Uterus (tissue), 4 donors: Measurements from ENCODE around the gene WNT7A. TPM values are rescaled to one million over a fixed set of nuclear protein-coding genes. Genes with fewer than 3 reads are reported as not detected.

Source experiments
- DNase-seq, 2 donors: peaks; one replicate each; pipeline ENCODE4 v3.0.0-alpha.2; 2019 to 2020
- H3K27ac ChIP-seq, 2 donors: fragments of 200-600 bp; sonication (generic); 1 replicate in 1 of 2; 2 replicates in 1 of 2; pipeline ENCODE4 v1.5.1; 2016 to 2018
- H3K27me3 ChIP-seq, 2 donors: fragments of 200-600 bp; sonication (generic); one replicate each; pipeline ENCODE4 v1.5.1; 2018 to 2019; ENCODE audit warnings: control low read depth in 1 of 2
- H3K36me3 ChIP-seq, 2 donors: fragments of 200-600 bp; sonication (generic); one replicate each; pipeline ENCODE4 v1.5.1; 2019; ENCODE audit warnings: control low read depth in 1 of 2
- H3K4me1 ChIP-seq, 2 donors: fragments of 200-600 bp; sonication (generic); one replicate each; pipeline ENCODE4 v1.5.1; 2018 to 2019; ENCODE audit warnings: control low read depth in 1 of 2
- H3K4me3 ChIP-seq, 2 donors: fragments of 200-600 bp; sonication (generic); 1 replicate in 1 of 2; 2 replicates in 1 of 2; pipeline ENCODE4 v1.5.1; 2018 to 2019; ENCODE audit warnings: mild to moderate bottlenecking in 1 of 2
- H3K9me3 ChIP-seq, 2 donors: fragments of 200-600 bp; sonication (generic); one replicate each; pipeline ENCODE4 v1.5.1; 2019; ENCODE audit warnings: control low read depth in 1 of 2
- CTCF ChIP-seq, 4 experiments: fragments of 200-600 bp in 2 of 4; fragments of 450-650 bp in 2 of 4; sonication (generic) in 2 of 4; IDR thresholded peaks; one replicate each; pipeline ENCODE4 v1.5.1; 2016 to 2019; ENCODE audit warnings: antibody characterized with exemption in 4 of 4, mild to moderate bottlenecking in 2 of 4, moderate library complexity in 1 of 4
- POLR2A ChIP-seq, 2 donors: fragments of 450-650 bp; IDR thresholded peaks; one replicate each; pipeline ENCODE4 v1.6.1; 2016; ENCODE audit warnings: antibody characterized with exemption in 2 of 2, mild to moderate bottlenecking in 1 of 2, moderate library complexity in 1 of 2
- intact Hi-C: fragments of 100-400 bp; cut with DNase I; formaldehyde crosslinking; loops from one replicate; pipeline ENCODE4 v1.15.1; 2023; ENCODE audit warnings: low total_unique reads
- total RNA-seq, 4 donors: library from RNA; depleted of rRNA in 3 of 4; stranded (reverse); fragments of >200 nt in 3 of 4; gene quantifications; one replicate each; pipeline versions ENCODE4 v1.1.0 to v1.2.4, GENCODE V29; 2014 to 2023
- donor health status: DM: yes; HTN: yes; CAD: no.

The WNT7A gene
- total RNA-seq, 4 donors from 2014 or later = 0.21 to 19.8 (median 0.26) TPM; not detected in 1

GRCh38 chr3:13794322-13794721 lies 85.5 kb downstream of the WNT7A start:
- Histone ChIP-seq H3K36me3 (no peaks in the 10 kb centered on the region), H3K4me3 (no peak overlapping the region), H3K27ac (no peak overlapping the region), H3K27me3 (no peaks in the 10 kb centered on the region), H3K9me3 (no peaks in the 10 kb centered on the region), H3K4me1 (no peaks in the 10 kb centered on the region)
- intact Hi-C loops = no loop called here
- no peak for DNase-seq
- TF ChIP-seq CTCF (IDR thresholded peaks at IDR 0.05) (no peak), POLR2A (IDR thresholded peaks at IDR 0.05) (no peak)

GRCh38 chr3:13793451-13793850 lies 86.4 kb downstream of the WNT7A start:
- no peak for TF ChIP-seq CTCF (IDR thresholded peaks at IDR 0.05)
- TF ChIP-seq POLR2A (IDR thresholded peaks at IDR 0.05) = no peak
- Histone ChIP-seq H3K4me1 (no peaks in the 10 kb centered on the region), H3K27me3 (no peaks in the 10 kb centered on the region), H3K4me3 (no peak overlapping the region), H3K27ac (no peak overlapping the region), H3K36me3 (no peaks in the 10 kb centered on the region), H3K9me3 (no peaks in the 10 kb centered on the region)
- no peak for DNase-seq
- intact Hi-C loops = no loop called here

GRCh38 chr3:13792512-13793371 lies 87.1 kb downstream of the WNT7A start:
- H3K36me3 ChIP-seq = no peaks in the 10 kb centered on the region
- no peak for TF ChIP-seq CTCF (IDR thresholded peaks at IDR 0.05)
- no peak for TF ChIP-seq POLR2A (IDR thresholded peaks at IDR 0.05)
- no peaks in the 10 kb centered on the region for H3K4me1 ChIP-seq
- H3K4me3 ChIP-seq = no peak overlapping the region
- H3K27me3 ChIP-seq = no peaks in the 10 kb centered on the region
- H3K9me3 ChIP-seq = no peaks in the 10 kb centered on the region
- H3K27ac ChIP-seq = no peak overlapping the region
- intact Hi-C loops = no loop called here
- DNase-seq = no peak

DNA sequence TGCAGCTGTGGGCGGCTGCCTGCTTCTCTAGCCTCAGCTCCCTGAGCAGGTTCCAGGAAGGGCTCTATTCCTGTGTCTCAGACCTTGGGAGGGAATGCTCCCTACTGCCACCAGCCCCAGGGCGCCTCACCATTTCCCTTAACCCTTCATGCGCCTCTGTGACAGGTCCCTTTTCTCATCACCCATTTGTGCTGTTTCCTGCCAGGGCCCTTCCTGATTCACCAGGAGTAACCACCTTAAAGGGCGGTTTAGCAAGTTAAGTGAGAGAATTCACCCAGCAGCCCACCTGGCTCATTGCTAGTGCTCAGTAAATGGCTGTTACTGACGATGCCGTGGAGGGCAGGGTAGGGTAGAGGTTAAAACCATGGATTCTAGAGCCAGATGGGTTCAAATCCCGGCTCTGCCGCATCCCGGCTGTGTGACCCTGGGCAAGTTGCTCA lies 87.8 kb downstream of the WNT7A start:
- TF ChIP-seq POLR2A (IDR thresholded peaks at IDR 0.05) (no peak), CTCF (IDR thresholded peaks at IDR 0.05) (no peak)
- Histone ChIP-seq H3K9me3 (no peaks in the 10 kb centered on the region), H3K27ac (no peak overlapping the region), H3K4me1 (no peaks in the 10 kb centered on the region), H3K4me3 (no peak overlapping the region), H3K36me3 (no peaks in the 10 kb centered on the region), H3K27me3 (no peaks in the 10 kb centered on the region)
- DNase-seq = no peak
- intact Hi-C loops = no loop called here

GRCh38 chr3:13791198-13792050 lies 88.4 kb downstream of the WNT7A start:
- Histone ChIP-seq H3K36me3 (no peaks in the 10 kb centered on the region), H3K4me3 (no peak overlapping the region), H3K27me3 (no peaks in the 10 kb centered on the region), H3K27ac (no peak overlapping the region), H3K4me1 (no peaks in the 10 kb centered on the region), H3K9me3 (no peaks in the 10 kb centered on the region)
- DNase-seq = no peak
- TF ChIP-seq POLR2A (IDR thresholded peaks at IDR 0.05) = no peak
- no peak for TF ChIP-seq CTCF (IDR thresholded peaks at IDR 0.05)
- intact Hi-C loops = no loop called here
